ENCODE data around the gene GH1. TPM values are rescaled to one million over a fixed set of nuclear protein-coding genes. Genes with fewer than 3 reads are reported as not detected.
"Not testable (repeated sequence)": the region's sequence is repeated elsewhere in the genome, so short reads cannot be mapped to it uniquely, and the experiment has no call there.

GH1 gene
- total and polyA plus RNA-seq, 4 donors: not detected

DNA sequence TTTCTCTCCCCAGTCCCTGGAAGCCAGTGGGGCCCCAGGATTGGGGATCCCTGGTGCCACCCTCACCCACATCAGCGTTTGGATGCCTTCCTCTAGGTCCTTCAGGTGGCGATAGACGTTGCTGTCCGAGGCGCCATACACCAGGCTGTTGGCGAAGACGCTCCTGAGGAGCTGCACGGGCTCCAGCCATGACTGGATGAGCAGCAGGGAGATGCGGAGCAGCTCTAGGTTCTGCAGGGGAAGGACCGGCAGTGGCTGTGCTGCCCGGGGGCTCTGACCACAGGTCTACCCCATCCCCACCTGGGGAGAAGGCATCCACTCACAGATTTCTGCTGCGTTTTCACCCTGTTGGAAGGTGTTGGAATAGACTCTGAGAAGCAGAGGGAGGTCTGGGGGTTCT is 37.9 kb downstream of the GH1 start:
- Histone ChIP-seq H3K4me3 (ENCODE audit: low read depth in 1 of 3, low read length in 3 of 3) (no peak overlapping the region), H3K36me3 (ENCODE audit: control insufficient read depth in 4 of 4, insufficient read depth in 3 of 4, low read depth in 1 of 4, low read length in 3 of 4) (no peaks in the 10 kb centered on the region), H3K27ac (ENCODE audit: low read depth in 1 of 2, low read length in 2 of 2) (no peak overlapping the region), H3K9ac (ENCODE audit: low read depth in 1 of 2, low read length in 2 of 2) (no peak overlapping the region), H3K9me3 (ENCODE audit: control insufficient read depth in 4 of 4, low read length in 3 of 4) (no peaks in the 10 kb centered on the region), H3K27me3 (ENCODE audit: control insufficient read depth in 4 of 4, insufficient read depth in 4 of 4, low read length in 3 of 4) (no peaks in the 10 kb centered on the region), H3K4me1 (ENCODE audit: control insufficient read depth in 4 of 4, insufficient read depth in 4 of 4, low read length in 3 of 4) (no peaks in the 10 kb centered on the region)
- TF ChIP-seq RAD21 (IDR thresholded peaks at IDR 0.05): no peak
- no peak for TF ChIP-seq SP1 (IDR thresholded peaks at IDR 0.05)
- no peak for TF ChIP-seq RXRA (IDR thresholded peaks at IDR 0.05)
- TF ChIP-seq TAF1 (conservative IDR thresholded peaks at IDR 0.05): no peak
- TF ChIP-seq REST (IDR thresholded peaks at IDR 0.05): no peak
- no peak for TF ChIP-seq HNF4A (conservative IDR thresholded peaks at IDR 0.05)
- TF ChIP-seq EGR1 (IDR thresholded peaks at IDR 0.05; ENCODE audit: low read depth in 2 of 2): no peak
- TF ChIP-seq JUND (IDR thresholded peaks at IDR 0.05): no peak
- no peak for TF ChIP-seq YY1 (IDR thresholded peaks at IDR 0.05)
- no peak for TF ChIP-seq NR2F2 (IDR thresholded peaks at IDR 0.05)
- no peak for TF ChIP-seq ATF3 (IDR thresholded peaks at IDR 0.05)
- TF ChIP-seq, protein P1, sequence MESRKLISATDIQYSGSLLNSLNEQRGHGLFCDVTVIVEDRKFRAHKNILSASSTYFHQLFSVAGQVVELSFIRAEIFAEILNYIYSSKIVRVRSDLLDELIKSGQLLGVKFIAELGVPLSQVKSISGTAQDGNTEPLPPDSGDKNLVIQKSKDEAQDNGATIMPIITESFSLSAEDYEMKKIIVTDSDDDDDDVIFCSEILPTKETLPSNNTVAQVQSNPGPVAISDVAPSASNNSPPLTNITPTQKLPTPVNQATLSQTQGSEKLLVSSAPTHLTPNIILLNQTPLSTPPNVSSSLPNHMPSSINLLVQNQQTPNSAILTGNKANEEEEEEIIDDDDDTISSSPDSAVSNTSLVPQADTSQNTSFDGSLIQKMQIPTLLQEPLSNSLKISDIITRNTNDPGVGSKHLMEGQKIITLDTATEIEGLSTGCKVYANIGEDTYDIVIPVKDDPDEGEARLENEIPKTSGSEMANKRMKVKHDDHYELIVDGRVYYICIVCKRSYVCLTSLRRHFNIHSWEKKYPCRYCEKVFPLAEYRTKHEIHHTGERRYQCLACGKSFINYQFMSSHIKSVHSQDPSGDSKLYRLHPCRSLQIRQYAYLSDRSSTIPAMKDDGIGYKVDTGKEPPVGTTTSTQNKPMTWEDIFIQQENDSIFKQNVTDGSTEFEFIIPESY (IDR thresholded peaks at IDR 0.05): no peak
- TF ChIP-seq FOXA2 (IDR thresholded peaks at IDR 0.05): no peak
- no peak for TF ChIP-seq CTCF (IDR thresholded peaks at IDR 0.05; ENCODE audit: low read depth, low read length, missing input control)
- TF ChIP-seq HNF4G (IDR thresholded peaks at IDR 0.05): no peak
- TF ChIP-seq FOXA1 (IDR thresholded peaks at IDR 0.05): no peak
- WGBS: 87% methylated on average over 12 of the region's 12 CpGs
- DNase-seq (ENCODE audit: low spot score): no peak

DNA sequence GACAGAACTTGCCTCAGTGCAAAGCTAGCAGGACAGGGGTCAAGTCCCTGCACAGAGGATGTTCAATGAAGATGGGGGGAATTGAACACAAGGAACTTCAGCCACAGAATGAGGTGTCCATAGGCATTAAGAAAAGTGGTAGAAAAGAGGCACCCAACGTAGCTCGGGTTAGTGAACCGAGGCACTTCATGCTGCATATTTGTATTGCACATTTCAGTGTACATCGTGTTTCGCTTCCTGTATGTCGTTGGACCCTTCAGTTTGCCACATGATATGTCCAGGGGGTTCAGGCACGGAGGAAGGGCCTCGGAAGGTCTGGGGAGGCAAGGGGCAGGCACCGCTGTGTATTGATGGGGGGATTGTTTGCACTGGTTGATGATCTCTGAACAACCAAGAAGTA is 40.2 kb downstream of the GH1 start:
- WGBS: 82% methylated on average over 9 of the region's 9 CpGs
- not testable (repeated sequence) for H3K27ac ChIP-seq (ENCODE audit: low read depth in 1 of 2, low read length in 2 of 2); H3K9me3 ChIP-seq (ENCODE audit: control insufficient read depth in 4 of 4, low read length in 3 of 4); H3K9ac ChIP-seq (ENCODE audit: low read depth in 1 of 2, low read length in 2 of 2); H3K4me3 ChIP-seq (ENCODE audit: low read depth in 1 of 3, low read length in 3 of 3); H3K27me3 ChIP-seq (ENCODE audit: control insufficient read depth in 4 of 4, insufficient read depth in 4 of 4, low read length in 3 of 4); H3K4me1 ChIP-seq (ENCODE audit: control insufficient read depth in 4 of 4, insufficient read depth in 4 of 4, low read length in 3 of 4); DNase-seq (ENCODE audit: low spot score); H3K36me3 ChIP-seq (ENCODE audit: control insufficient read depth in 4 of 4, insufficient read depth in 3 of 4, low read depth in 1 of 4, low read length in 3 of 4)

DNA sequence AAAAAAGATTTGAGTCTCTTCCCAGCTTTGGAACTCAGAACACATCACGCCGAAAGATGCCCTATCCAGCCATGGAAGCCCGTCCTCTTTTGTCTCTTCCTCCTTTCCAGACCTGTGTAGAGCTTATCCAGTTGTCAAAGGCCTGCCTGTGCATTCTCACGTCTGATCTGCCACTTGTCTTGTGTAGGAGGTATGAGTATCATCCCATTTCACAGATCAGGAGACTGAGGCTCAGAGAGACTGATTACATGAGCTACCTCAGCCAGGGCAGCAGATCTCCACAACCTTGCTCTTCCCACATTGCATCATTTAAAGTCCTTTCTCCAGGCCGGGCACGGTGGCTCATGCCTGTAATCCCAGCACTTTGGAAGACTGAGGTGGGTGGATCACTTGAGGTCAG is 43.9 kb downstream of the GH1 start:
- H3K27me3 ChIP-seq (ENCODE audit: control insufficient read depth in 4 of 4, insufficient read depth in 4 of 4, low read length in 3 of 4); H3K4me3 ChIP-seq (ENCODE audit: low read depth in 1 of 3, low read length in 3 of 3); DNase-seq (ENCODE audit: low spot score); H3K9me3 ChIP-seq (ENCODE audit: control insufficient read depth in 4 of 4, low read length in 3 of 4); H3K9ac ChIP-seq (ENCODE audit: low read depth in 1 of 2, low read length in 2 of 2); H3K27ac ChIP-seq (ENCODE audit: low read depth in 1 of 2, low read length in 2 of 2); H3K36me3 ChIP-seq (ENCODE audit: control insufficient read depth in 4 of 4, insufficient read depth in 3 of 4, low read depth in 1 of 4, low read length in 3 of 4); H3K4me1 ChIP-seq (ENCODE audit: control insufficient read depth in 4 of 4, insufficient read depth in 4 of 4, low read length in 3 of 4): not testable (repeated sequence)
- WGBS: 76% methylated on average over 5 of the region's 6 CpGs

DNA sequence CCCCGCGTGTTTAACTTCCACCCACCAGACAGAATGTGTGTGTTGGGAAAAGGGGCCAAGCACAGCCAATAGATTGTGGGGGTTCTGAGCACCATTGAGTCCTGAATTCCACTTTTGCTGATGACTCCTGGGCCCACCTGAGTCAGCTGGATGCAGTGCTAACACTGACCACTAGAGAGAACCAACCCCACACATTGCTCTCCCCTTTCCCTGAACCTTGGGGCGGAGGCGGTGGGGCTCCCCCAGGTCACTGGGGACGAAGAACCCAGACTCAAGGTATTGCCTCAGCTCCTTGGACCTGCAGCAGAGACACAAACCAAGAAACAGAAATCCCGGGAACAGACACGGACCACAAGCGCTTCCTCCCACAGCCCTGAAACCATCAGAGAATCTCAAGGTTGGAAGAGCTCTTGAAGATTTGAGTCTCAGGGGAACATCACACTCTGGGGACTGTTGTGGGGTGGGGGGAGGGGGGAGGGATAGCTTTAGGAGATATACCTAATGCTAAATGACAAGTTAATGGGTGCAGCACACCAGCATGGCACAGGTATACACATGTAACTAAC is 44.5 kb downstream of the GH1 start:
- 86% methylated on average over 6 of the region's 8 CpGs for WGBS
- not testable (repeated sequence) for H3K4me3 ChIP-seq (ENCODE audit: low read depth in 1 of 3, low read length in 3 of 3); H3K27ac ChIP-seq (ENCODE audit: low read depth in 1 of 2, low read length in 2 of 2); H3K9ac ChIP-seq (ENCODE audit: low read depth in 1 of 2, low read length in 2 of 2); H3K27me3 ChIP-seq (ENCODE audit: control insufficient read depth in 4 of 4, insufficient read depth in 4 of 4, low read length in 3 of 4); H3K36me3 ChIP-seq (ENCODE audit: control insufficient read depth in 4 of 4, insufficient read depth in 3 of 4, low read depth in 1 of 4, low read length in 3 of 4); DNase-seq (ENCODE audit: low spot score); H3K9me3 ChIP-seq (ENCODE audit: control insufficient read depth in 4 of 4, low read length in 3 of 4); H3K4me1 ChIP-seq (ENCODE audit: control insufficient read depth in 4 of 4, insufficient read depth in 4 of 4, low read length in 3 of 4)
